Measurements from ENCODE around the gene ANKRD40CL.
A peak's percentile ranks its signal among the peaks of the same experiment; 100 is the strongest.

ANKRD40CL gene

DNA sequence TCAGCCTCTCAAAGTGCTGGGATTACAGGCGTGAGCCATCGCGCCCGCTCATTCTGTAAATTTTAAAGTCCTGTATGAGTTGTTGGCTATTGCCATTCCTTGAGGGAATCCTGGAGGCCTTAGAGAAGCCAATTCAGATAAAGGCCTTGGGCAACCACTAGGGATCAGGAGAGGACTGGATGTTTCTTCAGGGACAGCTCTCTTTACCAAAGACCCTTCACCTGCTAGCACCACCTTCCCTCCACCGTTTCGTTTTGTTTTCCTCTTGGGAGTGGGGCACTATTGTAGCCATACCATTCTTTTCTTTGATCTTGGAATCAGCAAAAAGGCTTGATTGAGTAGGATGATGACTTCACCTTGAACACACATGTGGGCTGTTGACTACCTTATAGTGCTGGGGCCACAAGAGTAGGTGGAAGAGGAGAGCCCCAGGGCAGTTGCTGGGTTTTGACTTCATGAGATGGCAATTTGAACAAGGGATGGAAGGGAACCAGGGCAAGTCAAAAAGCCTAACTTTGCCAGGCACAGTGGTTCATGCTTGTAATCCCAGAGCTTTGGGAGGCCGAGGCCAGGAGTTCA lies 7.0 kb upstream of the ANKRD40CL start:
- no peak for DNase-seq
- Histone ChIP-seq H3K4me1 (ENCODE audit: low read length) (peaks cover 10% of the 10 kb centered on the region), H3K27me3 (replicated peaks; ENCODE audit: insufficient read depth, low read length) (no peaks in the 10 kb centered on the region), H3K79me2 (ENCODE audit: low read length) (no peaks in the 10 kb centered on the region), H4K20me1 (ENCODE audit: insufficient read depth, low read length) (no peaks in the 10 kb centered on the region), H3K9me3 (replicated peaks; ENCODE audit: insufficient read depth, low read length) (no peaks in the 10 kb centered on the region), H3K4me2 (ENCODE audit: low read depth, low read length) (no peak overlapping the region), H3F3A (ENCODE audit: insufficient read depth, low read length) (peaks cover 12% of the 10 kb centered on the region), H3K27ac (ENCODE audit: low read length) (no peak overlapping the region), H3K36me3 (replicated peaks; ENCODE audit: insufficient read depth, low read length) (no peaks in the 10 kb centered on the region), H2AFZ (ENCODE audit: low read length) (no peak overlapping the region), H3K4me3 (ENCODE audit: low read length) (no peak overlapping the region), H3K9ac (ENCODE audit: low read length) (no peak overlapping the region), H3K9me2 (replicated peaks; ENCODE audit: insufficient read depth, low read length) (no peaks in the 10 kb centered on the region)
- TF ChIP-seq CTCF (IDR thresholded peaks at IDR 0.05; ENCODE audit: low read length), result no peak
- TF ChIP-seq EZH2 (optimal IDR thresholded peaks at IDR 0.05; ENCODE audit: low read depth, low read length), result no peak
- TF ChIP-seq EZH2phosphoT487 (IDR thresholded peaks at IDR 0.05; ENCODE audit: low read length), result no peak

GRCh38 chr17:50771991-50772785 lies 4.9 kb upstream of the ANKRD40CL start:
- no peaks in the 10 kb centered on the region for H3K36me3 ChIP-seq (replicated peaks; ENCODE audit: insufficient read depth, low read length)
- H2AFZ ChIP-seq (ENCODE audit: low read length), result peak overlapping the region; percentile 8
- H4K20me1 ChIP-seq (ENCODE audit: insufficient read depth, low read length), result no peaks in the 10 kb centered on the region
- peak; percentile 92 for DNase-seq
- peaks cover 14% of the 10 kb centered on the region for H3K4me1 ChIP-seq (ENCODE audit: low read length)
- H3K4me3 ChIP-seq (ENCODE audit: low read length), result no peak overlapping the region
- no peak overlapping the region for H3K9ac ChIP-seq (ENCODE audit: low read length)
- H3K4me2 ChIP-seq (ENCODE audit: low read depth, low read length), result peak overlapping the region; percentile 27
- no peaks in the 10 kb centered on the region for H3K9me3 ChIP-seq (replicated peaks; ENCODE audit: insufficient read depth, low read length)
- TF ChIP-seq EZH2phosphoT487 (IDR thresholded peaks at IDR 0.05; ENCODE audit: low read length) (no peak), EZH2 (optimal IDR thresholded peaks at IDR 0.05; ENCODE audit: low read depth, low read length) (no peak), CTCF (IDR thresholded peaks at IDR 0.05; ENCODE audit: low read length) (no peak)
- no peaks in the 10 kb centered on the region for H3K27me3 ChIP-seq (replicated peaks; ENCODE audit: insufficient read depth, low read length)
- no peaks in the 10 kb centered on the region for H3K79me2 ChIP-seq (ENCODE audit: low read length)
- peak overlapping the region; percentile 58; the same call in 1 of the 2 replicates for H3K27ac ChIP-seq (ENCODE audit: low read length)
- peaks cover 12% of the 10 kb centered on the region for H3F3A ChIP-seq (ENCODE audit: insufficient read depth, low read length)
- no peaks in the 10 kb centered on the region for H3K9me2 ChIP-seq (replicated peaks; ENCODE audit: insufficient read depth, low read length)

GRCh38 chr17:50770346-50770745 lies 3.0 kb upstream of the ANKRD40CL start:
- no peak overlapping the region for H3K27ac ChIP-seq (ENCODE audit: low read length)
- no peaks in the 10 kb centered on the region for H3K79me2 ChIP-seq (ENCODE audit: low read length)
- H4K20me1 ChIP-seq (ENCODE audit: insufficient read depth, low read length), result no peaks in the 10 kb centered on the region
- H3K4me3 ChIP-seq (ENCODE audit: low read length), result no peak overlapping the region
- H2AFZ ChIP-seq (ENCODE audit: low read length), result no peak overlapping the region
- H3K9me2 ChIP-seq (replicated peaks; ENCODE audit: insufficient read depth, low read length), result no peaks in the 10 kb centered on the region
- peaks cover 24% of the 10 kb centered on the region for H3K4me1 ChIP-seq (ENCODE audit: low read length)
- H3K9ac ChIP-seq (ENCODE audit: low read length), result no peak overlapping the region
- TF ChIP-seq CTCF (IDR thresholded peaks at IDR 0.05; ENCODE audit: low read length) (no peak), EZH2 (optimal IDR thresholded peaks at IDR 0.05; ENCODE audit: low read depth, low read length) (no peak), EZH2phosphoT487 (IDR thresholded peaks at IDR 0.05; ENCODE audit: low read length) (no peak)
- no peaks in the 10 kb centered on the region for H3K9me3 ChIP-seq (replicated peaks; ENCODE audit: insufficient read depth, low read length)
- H3K36me3 ChIP-seq (replicated peaks; ENCODE audit: insufficient read depth, low read length), result no peaks in the 10 kb centered on the region
- H3K27me3 ChIP-seq (replicated peaks; ENCODE audit: insufficient read depth, low read length), result no peaks in the 10 kb centered on the region
- H3K4me2 ChIP-seq (ENCODE audit: low read depth, low read length), result no peak overlapping the region
- no peak for DNase-seq
- H3F3A ChIP-seq (ENCODE audit: insufficient read depth, low read length), result peaks cover 16% of the 10 kb centered on the region
